C4-2B (cell line): ENCODE results near the gene IKZF1.

ENCODE experiments used
- CTCF ChIP-seq: fragments of 450-650 bp; conservative IDR thresholded peaks from 2 replicates; pipeline ENCODE4 v1.5.1; 2017; ENCODE audit warnings: mild to moderate bottlenecking
- ZFX ChIP-seq: fragments of 450-650 bp; IDR thresholded peaks from 2 replicates; pipeline ENCODE4 v1.6.1; 2017

- no peak for TF ChIP-seq CTCF
- no peak for TF ChIP-seq ZFX
These were observed 92.9 kb downstream of the IKZF1 start for GRCh38 chr7:50397320-50397970.
